ENCODE results near the gene GUCY2D.

GUCY2D gene

DNA sequence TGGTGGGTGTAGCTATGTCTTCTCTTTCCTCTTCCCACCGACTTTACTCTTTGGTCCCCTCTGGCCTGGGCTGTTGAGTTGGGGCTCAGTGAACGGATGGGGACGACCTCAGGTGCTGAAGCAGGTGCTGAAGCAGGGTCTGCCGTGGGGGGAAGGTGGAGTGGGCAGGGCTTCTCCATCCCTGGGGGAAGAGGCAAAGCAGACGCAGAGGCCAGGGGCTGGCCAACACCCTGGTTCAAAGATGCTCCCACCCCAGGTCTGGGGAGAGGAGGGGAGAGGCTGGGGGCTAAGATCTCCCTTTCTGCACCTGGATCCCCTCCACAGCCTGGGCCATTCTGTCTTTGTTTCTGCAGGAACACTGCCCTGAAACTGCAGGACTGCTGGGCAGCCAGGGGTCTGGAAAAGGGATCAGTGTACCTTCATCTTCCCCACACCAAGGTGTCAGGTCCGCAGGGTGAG lies 62.2 kb downstream of the GUCY2D start:
- no peak for DNase-seq (ENCODE audit: low spot score)

DNA sequence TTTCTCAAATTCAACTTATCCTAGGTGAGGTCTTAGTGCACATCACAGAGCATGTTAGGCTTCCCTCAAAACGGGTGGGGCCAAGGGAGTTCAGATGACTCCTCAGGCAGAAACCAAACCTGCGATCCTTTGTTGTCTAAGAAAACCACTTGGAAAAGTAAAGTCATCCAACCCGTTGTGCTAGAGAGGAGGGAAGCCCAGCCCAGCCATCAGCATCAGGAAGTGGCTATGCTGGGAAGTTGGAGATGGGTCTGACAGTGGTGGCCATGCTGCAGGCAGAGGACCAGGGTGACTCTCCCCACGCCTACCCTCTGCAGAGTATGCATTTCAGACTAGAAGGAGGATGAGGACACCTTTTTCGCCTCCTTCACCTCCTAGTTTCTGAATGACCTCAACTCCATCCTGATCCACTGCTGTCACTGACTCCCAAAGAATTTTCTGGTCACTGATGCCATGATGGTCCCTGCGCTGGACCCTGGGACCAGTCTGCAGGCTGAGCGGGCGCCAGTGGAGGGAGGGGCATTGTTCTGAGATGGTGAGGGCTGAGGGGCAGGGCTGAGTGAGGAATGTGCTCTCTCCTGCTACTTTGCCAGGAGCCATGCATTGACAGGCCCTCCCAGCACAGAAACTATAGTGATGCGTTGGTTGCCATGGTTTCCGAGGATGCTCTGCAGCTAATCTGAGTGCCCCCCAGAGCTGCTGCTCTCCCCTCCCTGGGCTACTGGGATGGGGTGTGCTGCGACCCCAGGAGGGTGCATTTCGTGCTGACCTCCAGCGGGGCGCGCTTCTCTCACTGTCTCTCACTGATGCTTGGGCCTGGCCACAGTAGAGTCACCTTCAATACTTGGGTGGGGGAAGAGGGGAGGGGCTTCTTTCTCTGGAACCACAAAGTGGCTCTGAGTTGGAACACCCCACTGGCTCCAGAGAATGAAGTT lies 64.7 kb downstream of the GUCY2D start:
- no peak for DNase-seq (ENCODE audit: low spot score)

DNA sequence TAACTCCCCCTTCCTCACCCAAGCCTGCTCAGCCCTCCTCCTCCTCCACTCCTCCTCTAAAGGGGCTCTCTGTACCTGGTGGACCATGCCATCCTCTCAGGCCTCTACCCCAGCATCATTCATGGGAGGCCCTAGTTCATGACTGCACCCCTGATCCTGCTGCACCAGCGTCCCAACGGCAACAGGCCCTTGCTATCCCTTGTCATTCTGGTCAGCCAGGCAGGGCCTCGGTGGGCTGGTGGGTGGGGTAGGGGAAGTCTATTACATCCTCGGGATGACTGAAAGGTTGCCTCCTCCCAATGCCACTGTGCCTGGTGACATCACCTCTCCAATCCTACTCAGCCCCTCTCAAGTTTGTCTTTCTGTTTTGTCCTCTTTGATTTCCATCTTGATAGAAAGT lies 65.4 kb downstream of the GUCY2D start:
- DNase-seq (ENCODE audit: low spot score) = no peak

DNA sequence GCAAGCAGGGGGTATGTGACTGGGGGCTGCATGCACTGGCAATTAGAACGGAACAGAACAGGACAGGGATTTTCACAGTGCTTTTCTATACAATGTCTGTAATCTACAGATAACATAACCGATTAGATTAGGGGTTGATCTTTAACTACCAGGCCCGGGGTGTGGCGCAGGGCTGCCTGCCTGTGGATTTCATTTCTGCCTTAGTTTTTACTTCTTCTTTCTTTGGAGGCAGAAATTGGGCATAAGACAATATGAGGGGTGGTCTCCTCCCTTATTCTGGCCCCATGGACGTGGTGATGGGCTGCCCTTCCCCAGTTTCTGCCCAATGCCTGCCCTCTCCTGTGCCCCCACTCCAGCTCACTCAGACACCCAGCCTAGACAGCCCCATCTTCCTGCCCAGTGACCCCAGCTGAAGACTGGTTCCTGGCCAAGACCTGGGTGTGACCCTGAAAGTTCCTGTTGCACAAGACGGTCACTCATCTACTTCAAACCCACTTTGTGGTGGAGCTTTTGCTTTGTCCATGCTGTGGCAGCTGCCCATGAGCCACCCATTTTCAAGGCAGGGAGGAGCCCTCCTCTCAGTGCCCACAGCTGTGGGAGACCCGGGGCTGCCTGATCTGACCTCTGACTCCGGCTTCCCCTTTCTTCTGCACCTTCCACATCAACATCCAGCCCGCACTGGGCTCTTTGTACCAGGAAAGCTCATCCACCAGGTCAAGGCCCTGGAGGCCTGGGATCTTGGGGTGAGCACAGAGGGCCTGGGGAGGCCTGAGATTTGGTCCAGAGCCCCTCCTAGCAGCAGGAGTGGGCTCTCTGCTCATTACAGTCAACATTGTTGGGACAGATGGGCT lies 66.5 kb downstream of the GUCY2D start:
- no peak for DNase-seq (ENCODE audit: low spot score)

DNA sequence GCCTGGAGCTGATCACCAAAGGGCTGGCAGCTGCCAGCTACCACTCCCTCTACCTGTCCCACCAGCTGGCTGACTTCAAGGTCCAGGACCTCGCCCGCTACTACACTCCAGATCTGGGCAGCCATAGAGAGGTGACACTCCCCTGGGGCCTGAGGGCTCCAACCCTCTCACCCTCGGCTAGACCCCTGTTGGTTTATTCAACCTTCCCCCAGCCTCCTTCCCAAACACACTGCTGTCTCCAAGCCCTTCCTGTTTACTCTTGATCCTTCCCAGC lies 67.1 kb downstream of the GUCY2D start:
- DNase-seq (ENCODE audit: low spot score) = no peak
